Natural killer cell (primary cell): ENCODE measurements around the gene ZDHHC14. TPM values are rescaled to one million over a fixed set of nuclear protein-coding genes. Genes with fewer than 3 reads are reported as not detected.

Source experiments
- ATAC-seq, 3 donors: fragments of 150-1000 bp in 2 of 3; fragments of 200-7000 bp in 1 of 3; cut with Tn5 transposase; 1 replicate in 1 of 3; 2 replicates in 2 of 3; pipeline ENCODE4 v1.10.0; 2021; ENCODE audit warnings: mild to moderate bottlenecking in 2 of 3, moderate library complexity in 2 of 3
- DNase-seq, 2 donors: peaks; one replicate each; pipeline versions ENCODE4 v3.0.0 to v3.0.0-alpha.2; 2013 to 2021; ENCODE audit warnings: mixed read lengths in 1 of 2
- H3K27ac ChIP-seq: one replicate; pipeline ENCODE4 v1.5.1; 2013; ENCODE audit warnings: mild to moderate bottlenecking, low read length
- H3K27me3 ChIP-seq: one replicate; pipeline ENCODE4 v1.6.1; 2013; ENCODE audit warnings: low read length; ENCODE audit not compliant: control insufficient read depth, insufficient read depth
- H3K36me3 ChIP-seq: one replicate; pipeline ENCODE4 v1.6.1; 2013; ENCODE audit warnings: low read length; ENCODE audit not compliant: control insufficient read depth, insufficient read depth
- H3K4me1 ChIP-seq: one replicate; pipeline ENCODE4 v1.6.1; 2013; ENCODE audit warnings: low read length; ENCODE audit not compliant: control insufficient read depth, insufficient read depth
- H3K4me3 ChIP-seq: one replicate; pipeline ENCODE4 v1.5.1; 2013; ENCODE audit warnings: low read length
- H3K9me3 ChIP-seq: one replicate; pipeline ENCODE4 v1.6.1; 2013; ENCODE audit warnings: low read length; ENCODE audit not compliant: control insufficient read depth, insufficient read depth
- H3K27ac Mint-ChIP-seq, 2 donors: one replicate each; pipeline ENCODE4 v1.8.0; 2022; ENCODE audit warnings: mild to moderate bottlenecking in 2 of 2, mixed read lengths in 2 of 2, moderate library complexity in 1 of 2
- H3K27me3 Mint-ChIP-seq, 2 donors: one replicate each; pipeline ENCODE4 v1.8.0; 2022; ENCODE audit warnings: low read depth in 2 of 2, mixed read lengths in 2 of 2
- H3K36me3 Mint-ChIP-seq: one replicate; pipeline ENCODE4 v1.8.0; 2022; ENCODE audit warnings: mixed read lengths
- H3K4me1 Mint-ChIP-seq, 2 donors: one replicate each; pipeline ENCODE4 v1.8.0; 2022; ENCODE audit warnings: mixed read lengths in 2 of 2
- H3K4me3 Mint-ChIP-seq: one replicate; pipeline ENCODE4 v1.8.0; 2022; ENCODE audit warnings: mild to moderate bottlenecking, moderate library complexity, mixed read lengths
- H3K9me3 Mint-ChIP-seq, 2 donors: one replicate each; pipeline ENCODE4 v1.8.0; 2022; ENCODE audit warnings: mixed read lengths in 2 of 2
- CTCF ChIP-seq: fragments of 200-600 bp; IDR thresholded peaks from one replicate; pipeline ENCODE4 v1.8.0; 2022; ENCODE audit warnings: antibody characterized with exemption
- WGBS: methylation state at CpG from one replicate; pipeline ENCODE4 v1.1.7; 2013; ENCODE audit warnings: missing lambda C conversion rate; ENCODE audit not compliant: insufficient coverage; 5-methylcytosine and 5-hydroxymethylcytosine counted together
- intact Hi-C: fragments of 100-400 bp; cut with micrococcal nuclease; formaldehyde crosslinking; loops from one replicate; pipeline ENCODE4 v1.14.2; 2022
- total RNA-seq, 4 donors: library from RNA; stranded (reverse); fragments of 120-200 nt in 1 of 4; gene quantifications; one replicate each; pipeline versions ENCODE4 v1.2.3 to v1.2.4, GENCODE V29; 2013 to 2022

The ZDHHC14 gene
- total RNA-seq, 3 donors from 2014 or later (not counting 1 experiment from before 2014, with no cell fraction given) = 6.7 to 11.3 (median 10.6) TPM

DNA sequence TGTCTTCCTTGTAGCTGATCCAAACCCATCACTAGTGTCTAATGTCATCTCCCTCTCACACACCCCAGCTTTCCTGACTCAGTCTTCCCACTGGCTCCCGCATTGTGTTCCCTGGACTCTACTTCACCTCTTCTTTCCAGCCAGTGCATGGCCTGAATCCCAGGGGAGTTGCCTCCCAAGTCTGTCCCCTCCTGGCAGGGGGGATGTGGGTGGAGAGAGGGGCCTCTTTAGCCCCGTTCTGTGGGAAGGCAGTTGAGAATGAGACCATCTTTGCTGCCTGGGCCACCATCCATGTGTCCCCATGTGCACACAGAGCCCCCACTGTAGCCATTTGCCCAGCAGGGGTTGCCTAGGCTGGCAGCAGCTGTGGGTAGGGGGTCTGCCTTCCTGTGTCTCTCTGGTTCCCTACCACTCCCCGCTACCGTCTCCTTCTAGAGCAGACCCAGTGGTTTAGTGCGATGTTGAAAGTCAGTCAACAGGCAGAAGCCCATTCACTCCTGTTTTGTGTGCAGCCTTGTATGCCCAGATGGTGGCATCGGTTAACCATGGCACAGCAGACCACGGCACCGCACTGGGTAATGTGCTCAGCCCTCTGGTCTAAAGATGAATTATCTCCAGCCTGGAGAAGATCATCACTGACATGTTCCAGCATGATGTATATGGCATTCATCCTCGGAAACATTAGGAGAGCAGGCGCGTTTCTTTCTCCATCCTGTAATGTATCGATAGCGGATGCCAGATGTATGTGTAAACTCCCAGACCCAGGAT lies 263.2 kb downstream of the ZDHHC14 start:
- ATAC-seq = no peak
- H3K27me3 ChIP-seq = no peaks in the 10 kb centered on the region
- H3K27ac Mint-ChIP-seq = no peak overlapping the region
- peak in 1 of 2 donors; percentile 35 for DNase-seq
- H3K27me3 Mint-ChIP-seq = peaks cover 0 to 2% of the 10 kb centered on the region in 2 donors
- no peak for TF ChIP-seq CTCF
- no peaks in the 10 kb centered on the region for H3K9me3 Mint-ChIP-seq
- intact Hi-C loops = no loop called here
- peaks cover 5% of the 10 kb centered on the region for H3K4me1 ChIP-seq
- H3K4me1 Mint-ChIP-seq = peaks cover 12 to 22% of the 10 kb centered on the region in 2 donors
- no peaks in the 10 kb centered on the region for H3K36me3 Mint-ChIP-seq
- H3K27ac ChIP-seq = no peak overlapping the region
- 94% methylated on average over 13 of the region's 13 CpGs for WGBS
- no peak overlapping the region for H3K4me3 Mint-ChIP-seq
- H3K9me3 ChIP-seq = no peaks in the 10 kb centered on the region
- H3K4me3 ChIP-seq = no peak overlapping the region
- peaks cover 3% of the 10 kb centered on the region for H3K36me3 ChIP-seq

GRCh38 chr6:157645201-157645795 lies 264.3 kb downstream of the ZDHHC14 start:
- H3K4me3 Mint-ChIP-seq = no peak overlapping the region
- H3K27me3 ChIP-seq = no peaks in the 10 kb centered on the region
- peaks cover 3% of the 10 kb centered on the region for H3K36me3 ChIP-seq
- intact Hi-C loops = no loop called here
- ATAC-seq (no peak), DNase-seq (no peak)
- no peaks in the 10 kb centered on the region for H3K36me3 Mint-ChIP-seq
- WGBS = 65% methylated on average over 20 of the region's 20 CpGs
- no peak for TF ChIP-seq CTCF
- no peak overlapping the region for H3K4me3 ChIP-seq
- peaks cover 12 to 16% of the 10 kb centered on the region in 2 donors for H3K4me1 Mint-ChIP-seq
- peaks cover 5% of the 10 kb centered on the region for H3K4me1 ChIP-seq
- H3K9me3 Mint-ChIP-seq = no peaks in the 10 kb centered on the region
- H3K27ac ChIP-seq = no peak overlapping the region
- H3K27ac Mint-ChIP-seq = no peak overlapping the region
- H3K27me3 Mint-ChIP-seq = peaks cover 0 to 2% of the 10 kb centered on the region in 2 donors
- H3K9me3 ChIP-seq = no peaks in the 10 kb centered on the region

GRCh38 chr6:157646012-157646411 lies 265.0 kb downstream of the ZDHHC14 start:
- H3K9me3 Mint-ChIP-seq = no peaks in the 10 kb centered on the region
- H3K4me1 Mint-ChIP-seq = peaks cover 12 to 16% of the 10 kb centered on the region in 2 donors
- H3K36me3 ChIP-seq = peaks cover 3% of the 10 kb centered on the region
- no peaks in the 10 kb centered on the region for H3K9me3 ChIP-seq
- H3K4me1 ChIP-seq = peaks cover 5% of the 10 kb centered on the region
- H3K4me3 ChIP-seq = no peak overlapping the region
- DNase-seq (no peak), ATAC-seq (no peak)
- intact Hi-C loops = no loop called here
- no peak overlapping the region for H3K27ac ChIP-seq
- WGBS = 46% methylated on average over 12 of the region's 13 CpGs
- no peak overlapping the region for H3K27ac Mint-ChIP-seq
- no peak for TF ChIP-seq CTCF
- H3K27me3 Mint-ChIP-seq = peaks cover 0 to 2% of the 10 kb centered on the region in 2 donors
- no peaks in the 10 kb centered on the region for H3K27me3 ChIP-seq
- H3K4me3 Mint-ChIP-seq = no peak overlapping the region
- no peaks in the 10 kb centered on the region for H3K36me3 Mint-ChIP-seq
